Measurements from ENCODE around the gene ANKRD55. TPM values are rescaled to one million over a fixed set of nuclear protein-coding genes. Genes with fewer than 3 reads are reported as not detected.

ANKRD55 gene
- total RNA-seq, 1 experiment from 2014 or later = not detected

GRCh38 chr5:56160723-56161438, 72.2 kb downstream of the ANKRD55 start:
- Mint-ChIP-seq H3K4me1 (peaks cover 51% of the 10 kb centered on the region), H3K4me3 (no peak overlapping the region), H3K36me3 (no peaks in the 10 kb centered on the region), H3K9me3 (no peaks in the 10 kb centered on the region), H3K27me3 (ENCODE audit: low read depth) (peaks cover 8% of the 10 kb centered on the region; the same call in 1 of the 2 replicates), H3K27ac (no peak overlapping the region)
- ChIA-PET CTCF (no interaction called here), POLR2A (no interaction called here)
- ATAC-seq (no peak), DNase-seq (ENCODE audit: low spot score) (no peak)
- TF ChIP-seq MYBL2 (CRISPR knock-in tag; IDR thresholded peaks at IDR 0.05) = no peak
- TF ChIP-seq GABPB1 (CRISPR knock-in tag; IDR thresholded peaks at IDR 0.05) = no peak
- no peak for TF ChIP-seq ZNF263 (CRISPR knock-in tag; IDR thresholded peaks at IDR 0.05; ENCODE audit: low read depth)
- TF ChIP-seq ARID4B (CRISPR knock-in tag; IDR thresholded peaks at IDR 0.05; ENCODE audit: borderline replicate concordance) = no peak
- no peak for TF ChIP-seq ZNF281 (CRISPR knock-in tag; IDR thresholded peaks at IDR 0.05)
- no peak for TF ChIP-seq ZNF671 (CRISPR knock-in tag; IDR thresholded peaks at IDR 0.05)
- TF ChIP-seq E2F4 (CRISPR knock-in tag; IDR thresholded peaks at IDR 0.05; ENCODE audit: borderline replicate concordance, low read depth) = no peak

- POLR2A ChIA-PET = no interaction called here
- H3K9me3 Mint-ChIP-seq = no peaks in the 10 kb centered on the region
- peaks cover 9% of the 10 kb centered on the region; the same call in 1 of the 2 replicates for H3K27me3 Mint-ChIP-seq (ENCODE audit: low read depth)
- no peak overlapping the region for H3K4me3 Mint-ChIP-seq
- CTCF ChIA-PET = no interaction called here
- peak overlapping the region; percentile 25; the same call in 1 of the 2 replicates for H3K27ac Mint-ChIP-seq
- DNase-seq (ENCODE audit: low spot score) = no peak
- H3K4me1 Mint-ChIP-seq = peaks cover 60% of the 10 kb centered on the region
- no peaks in the 10 kb centered on the region for H3K36me3 Mint-ChIP-seq
- no peak for ATAC-seq
- TF ChIP-seq MAX (CRISPR knock-in tag; IDR thresholded peaks at IDR 0.05) (no peak), PRRX2 (CRISPR knock-in tag; IDR thresholded peaks at IDR 0.05) (no peak), FOXJ3 (CRISPR knock-in tag; IDR thresholded peaks at IDR 0.05; ENCODE audit: borderline replicate concordance) (no peak), FOXP4 (CRISPR knock-in tag; IDR thresholded peaks at IDR 0.05) (no peak), AR (CRISPR knock-in tag; IDR thresholded peaks at IDR 0.05) (no peak), ZBTB43 (CRISPR knock-in tag; IDR thresholded peaks at IDR 0.05) (no peak), CBFB (CRISPR knock-in tag; IDR thresholded peaks at IDR 0.05; ENCODE audit: low read depth) (no peak), OVOL2 (CRISPR knock-in tag; IDR thresholded peaks at IDR 0.05; ENCODE audit: borderline replicate concordance) (no peak), TP53 (CRISPR knock-in tag; IDR thresholded peaks at IDR 0.05) (no peak), ZNF396 (CRISPR knock-in tag; IDR thresholded peaks at IDR 0.05; ENCODE audit: borderline replicate concordance) (no peak), FOXP1 (CRISPR knock-in tag; IDR thresholded peaks at IDR 0.05; ENCODE audit: borderline replicate concordance) (no peak)
Measured at GRCh38 chr5:56159521-56159947, 73.6 kb downstream of the ANKRD55 start.

Measured in WTC11 (cell line).